GM12874 (cell line): ENCODE results near the gene PLEKHN1.

Experiments
- TF ChIP-seq, protein P1 (sequence below): IDR thresholded peaks from 2 replicates; pipeline ENCODE4 v1.5.1; 2011; ENCODE audit warnings: low read depth, mild to moderate bottlenecking, control low read depth, low read length, moderate library complexity; ENCODE audit not compliant: insufficient read depth

Gene PLEKHN1

DNA sequence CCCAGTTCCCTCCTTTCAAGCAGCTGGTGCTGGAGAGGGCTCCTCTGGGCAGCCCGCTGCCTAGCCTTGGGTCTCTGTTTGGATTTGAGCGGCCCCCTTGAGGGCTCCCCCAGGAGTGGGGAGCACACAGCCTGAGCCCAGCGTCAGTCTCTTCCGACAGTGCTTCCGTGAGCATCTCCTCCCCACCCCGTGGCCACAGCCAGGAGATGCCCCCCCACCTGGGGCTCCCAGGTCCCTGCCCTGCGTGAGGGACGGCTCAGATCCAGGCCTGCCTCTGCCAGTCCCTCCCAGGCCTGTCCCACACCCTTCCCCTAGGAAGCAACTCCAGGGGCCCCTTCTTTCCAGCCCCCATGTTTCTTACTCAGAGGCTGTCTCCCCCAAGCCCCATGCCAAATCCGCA lies 39.0 kb upstream of the PLEKHN1 start:
- TF ChIP-seq, protein P1, sequence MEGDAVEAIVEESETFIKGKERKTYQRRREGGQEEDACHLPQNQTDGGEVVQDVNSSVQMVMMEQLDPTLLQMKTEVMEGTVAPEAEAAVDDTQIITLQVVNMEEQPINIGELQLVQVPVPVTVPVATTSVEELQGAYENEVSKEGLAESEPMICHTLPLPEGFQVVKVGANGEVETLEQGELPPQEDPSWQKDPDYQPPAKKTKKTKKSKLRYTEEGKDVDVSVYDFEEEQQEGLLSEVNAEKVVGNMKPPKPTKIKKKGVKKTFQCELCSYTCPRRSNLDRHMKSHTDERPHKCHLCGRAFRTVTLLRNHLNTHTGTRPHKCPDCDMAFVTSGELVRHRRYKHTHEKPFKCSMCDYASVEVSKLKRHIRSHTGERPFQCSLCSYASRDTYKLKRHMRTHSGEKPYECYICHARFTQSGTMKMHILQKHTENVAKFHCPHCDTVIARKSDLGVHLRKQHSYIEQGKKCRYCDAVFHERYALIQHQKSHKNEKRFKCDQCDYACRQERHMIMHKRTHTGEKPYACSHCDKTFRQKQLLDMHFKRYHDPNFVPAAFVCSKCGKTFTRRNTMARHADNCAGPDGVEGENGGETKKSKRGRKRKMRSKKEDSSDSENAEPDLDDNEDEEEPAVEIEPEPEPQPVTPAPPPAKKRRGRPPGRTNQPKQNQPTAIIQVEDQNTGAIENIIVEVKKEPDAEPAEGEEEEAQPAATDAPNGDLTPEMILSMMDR, result no peak

DNA sequence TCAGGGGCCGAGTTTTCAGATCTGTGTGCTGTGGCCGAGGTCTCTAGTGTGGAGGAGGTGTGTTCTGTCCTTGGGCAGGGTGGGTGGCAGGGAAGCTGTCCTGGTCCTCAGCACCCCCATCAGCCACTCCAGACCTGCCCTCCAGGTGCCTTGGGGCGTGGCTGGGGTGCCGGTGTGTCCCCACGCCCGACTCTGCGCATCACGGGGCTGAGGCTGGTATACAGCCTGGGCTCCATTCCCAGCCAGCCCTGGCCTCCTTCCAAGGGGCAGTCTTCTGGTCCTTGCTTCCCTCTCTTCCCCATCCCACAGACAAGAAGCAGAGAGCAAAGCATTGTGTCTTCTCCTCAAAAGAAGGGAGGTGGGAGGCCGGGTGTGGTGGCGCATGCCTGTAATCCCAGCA lies 38.5 kb upstream of the PLEKHN1 start:
- TF ChIP-seq, protein P1, result no peak

DNA sequence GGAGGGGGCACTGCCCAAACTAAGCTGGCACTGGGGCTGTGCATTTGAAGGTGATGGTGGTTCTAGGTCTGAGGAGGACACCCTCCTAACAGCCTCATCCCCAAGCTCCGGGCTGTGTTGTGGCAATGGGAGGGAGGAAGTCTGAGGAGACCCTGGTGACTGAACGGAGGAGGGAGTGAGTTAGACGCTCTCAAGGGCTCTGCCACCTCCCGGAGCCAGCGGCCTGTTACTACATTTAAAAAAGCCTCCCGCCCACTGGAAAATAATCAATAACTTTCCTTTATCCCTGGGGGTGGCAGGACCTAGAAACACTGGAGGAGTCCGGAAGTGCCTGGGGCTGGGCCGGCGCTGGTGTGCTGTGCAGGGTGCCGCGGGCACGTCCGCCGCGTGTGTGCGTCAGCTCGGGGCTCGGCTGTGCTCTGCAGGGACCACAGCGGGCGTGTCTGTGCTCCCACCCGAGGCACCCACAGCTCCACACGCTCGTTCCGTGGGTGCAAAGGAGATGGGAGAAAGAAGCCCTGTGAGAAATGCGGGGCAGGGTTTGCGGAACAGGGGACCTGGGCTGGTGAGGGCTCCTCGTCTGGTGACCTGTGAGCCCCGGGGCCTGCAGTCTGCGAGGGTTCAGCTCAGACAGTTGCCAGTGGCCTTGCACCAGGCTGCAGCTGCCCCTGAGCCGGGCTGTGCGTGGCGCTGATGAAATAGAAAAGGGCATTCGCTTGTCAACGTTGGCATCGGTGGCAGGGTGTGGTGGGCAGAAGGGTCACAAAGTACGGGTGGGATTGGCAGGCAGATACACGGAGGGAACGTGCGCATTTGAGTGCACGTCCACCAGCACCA lies 37.2 kb upstream of the PLEKHN1 start:
- TF ChIP-seq, protein P1, result no peak

DNA sequence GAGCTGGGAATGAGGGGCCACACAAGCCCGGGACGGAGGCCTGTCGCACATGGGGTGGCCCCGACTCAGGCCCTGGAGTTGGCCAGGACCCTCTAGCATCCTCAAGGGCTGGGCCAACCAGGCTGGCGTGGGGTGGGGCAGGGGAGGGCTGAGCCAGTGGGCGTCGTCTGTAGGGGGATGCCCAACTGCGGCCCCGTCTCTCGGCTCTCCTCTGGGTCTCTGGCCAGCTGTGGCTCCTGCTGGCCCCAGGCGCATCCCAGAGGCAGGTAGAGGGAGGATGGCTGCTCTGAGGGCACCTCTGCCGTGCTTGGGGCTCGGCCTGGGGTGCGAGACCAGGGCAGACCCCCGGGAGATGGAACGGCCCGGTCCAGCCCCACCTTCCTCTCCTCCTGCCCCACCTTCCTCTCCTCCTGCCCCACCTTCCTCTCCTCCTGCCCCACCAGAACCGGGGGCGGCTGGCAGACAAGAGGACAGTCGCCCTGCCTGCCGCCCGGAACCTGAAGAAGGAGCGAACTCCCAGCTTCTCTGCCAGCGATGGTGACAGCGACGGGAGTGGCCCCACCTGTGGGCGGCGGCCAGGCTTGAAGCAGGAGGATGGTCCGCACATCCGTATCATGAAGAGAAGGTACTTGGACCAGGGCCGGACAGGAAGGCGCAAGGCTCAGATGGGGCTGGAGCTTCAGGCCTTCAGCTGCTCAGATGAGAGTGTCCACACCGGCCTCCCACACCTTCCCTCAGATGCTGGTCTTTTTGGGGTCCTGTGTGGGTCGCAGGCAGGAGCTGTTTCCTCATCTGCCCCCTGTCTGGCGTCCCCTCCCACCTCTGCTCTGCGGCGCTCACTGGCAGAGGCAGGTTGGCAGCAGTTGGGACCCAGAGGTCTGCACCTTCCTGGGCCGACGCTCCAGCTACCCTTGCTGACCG lies 36.3 kb upstream of the PLEKHN1 start:
- TF ChIP-seq, protein P1, result no peak

DNA sequence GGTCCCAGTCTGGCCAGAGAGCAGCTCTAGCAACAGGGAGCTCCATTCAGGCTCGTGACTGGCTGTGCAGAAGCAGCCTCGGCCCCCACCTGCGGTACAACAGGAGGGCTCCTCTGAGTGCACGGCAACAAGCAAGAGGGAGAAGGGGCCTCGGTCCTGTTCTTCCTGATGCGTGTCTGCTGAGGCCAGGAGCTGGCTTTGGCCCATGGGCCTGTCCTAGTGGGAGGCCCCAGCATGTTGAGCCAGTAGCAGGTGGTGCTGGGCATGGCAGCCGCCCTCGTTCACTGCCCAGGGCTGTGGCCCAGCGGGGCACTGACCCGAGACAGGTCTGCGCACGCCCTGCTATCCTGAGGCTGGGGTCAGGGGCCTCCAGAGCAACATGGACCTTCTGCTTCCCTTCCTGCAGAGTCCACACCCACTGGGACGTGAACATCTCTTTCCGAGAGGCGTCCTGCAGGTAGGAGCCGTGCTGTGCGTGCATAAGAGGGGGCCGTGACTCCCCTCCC lies 35.6 kb upstream of the PLEKHN1 start:
- TF ChIP-seq, protein P1, result no peak

DNA sequence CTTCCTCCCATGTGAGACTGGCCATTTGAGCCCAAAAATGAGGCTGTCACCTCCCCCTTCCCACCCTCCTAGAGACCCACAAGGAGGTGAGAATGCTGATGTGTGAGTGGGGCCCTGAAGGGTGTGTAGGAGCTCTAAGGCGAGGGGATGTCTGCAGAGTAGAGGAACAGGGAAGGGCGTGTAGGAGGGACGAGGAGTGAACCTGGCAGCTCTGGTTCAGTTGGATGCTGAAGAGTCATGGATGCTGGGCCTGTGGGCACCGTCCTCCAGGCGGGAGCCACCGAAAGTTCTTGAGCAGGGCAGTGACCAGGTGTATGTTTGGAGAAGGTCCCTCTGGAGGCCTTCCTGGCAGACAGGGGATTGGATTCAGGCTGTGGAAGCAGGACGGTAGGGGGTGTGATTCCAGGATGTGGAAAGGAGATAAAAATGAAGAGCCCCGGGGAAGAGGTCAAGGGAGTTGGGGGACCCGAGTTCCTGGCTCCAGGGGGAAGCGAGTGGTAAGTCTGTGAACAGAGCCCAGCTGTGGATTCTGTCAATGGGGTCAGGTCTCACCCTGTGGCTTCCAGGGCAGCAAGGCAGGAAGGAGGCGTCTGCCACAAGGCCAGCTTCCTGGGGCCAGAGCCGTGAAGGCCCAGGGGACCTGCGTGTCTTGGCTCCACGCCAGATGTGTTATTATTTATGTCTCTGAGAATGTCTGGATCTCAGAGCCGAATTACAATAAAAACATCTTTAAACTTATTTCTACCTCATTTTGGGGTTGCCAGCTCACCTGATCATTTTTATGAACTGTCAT lies 34.7 kb upstream of the PLEKHN1 start:
- TF ChIP-seq, protein P1, result no peak
